GM19023 (cell line): ENCODE measurements around the gene PPP5C.
A peak's percentile ranks its signal among the peaks of the same experiment; 100 is the strongest.
"Not testable (repeated sequence)": the region's sequence is repeated elsewhere in the genome, so short reads cannot be mapped to it uniquely, and the experiment has no call there.

ENCODE experiments used
- ATAC-seq: cut with Tn5 transposase; IDR thresholded peaks from one replicate; pipeline ENCODE4 v1.9.1; 2021; ENCODE audit warnings: mild to moderate bottlenecking, moderate library complexity; ENCODE audit not compliant: unreplicated experiment

PPP5C gene

GRCh38 chr19:46346821-46347571, at the start of gene PPP5C:
Gene PPP5C (plus strand): TSS chr19:46347087. CDS start chr19:46347097, 10 bp downstream.
- ATAC-seq: peak; percentile 52

GRCh38 chr19:46297700-46298478, 49.0 kb upstream of the PPP5C start:
- no peak for ATAC-seq

- ATAC-seq: no peak
These were observed 48.3 kb upstream of the PPP5C start for GRCh38 chr19:46298479-46299003.

- no peak for ATAC-seq
These were observed 47.8 kb upstream of the PPP5C start for GRCh38 chr19:46299004-46299509.

- no peak for ATAC-seq
These were observed 47.2 kb upstream of the PPP5C start for GRCh38 chr19:46299695-46300094.

GRCh38 chr19:46303322-46303690, 43.6 kb upstream of the PPP5C start:
- no peak for ATAC-seq

- no peak for ATAC-seq
These were observed 43.0 kb upstream of the PPP5C start for GRCh38 chr19:46303691-46304397.

- ATAC-seq: no peak
These were observed 40.4 kb upstream of the PPP5C start for GRCh38 chr19:46306501-46306900.

GRCh38 chr19:46308510-46308909, 38.4 kb upstream of the PPP5C start:
- ATAC-seq: no peak

- ATAC-seq: no peak
These were observed 37.8 kb upstream of the PPP5C start for GRCh38 chr19:46309056-46309455.

GRCh38 chr19:46311444-46311843, 35.4 kb upstream of the PPP5C start:
- no peak for ATAC-seq

- not testable (repeated sequence) for ATAC-seq
These were observed 33.1 kb upstream of the PPP5C start for GRCh38 chr19:46313540-46314469.

- ATAC-seq: no peak
These were observed 29.5 kb upstream of the PPP5C start for GRCh38 chr19:46317339-46317738.

GRCh38 chr19:46319613-46320012, 27.3 kb upstream of the PPP5C start:
- ATAC-seq: no peak

- ATAC-seq: no peak
These were observed 26.3 kb upstream of the PPP5C start for GRCh38 chr19:46320559-46320958.

- no peak for ATAC-seq
These were observed 25.2 kb upstream of the PPP5C start for GRCh38 chr19:46321653-46322052.

- not testable (repeated sequence) for ATAC-seq
These were observed 23.7 kb upstream of the PPP5C start for GRCh38 chr19:46323227-46323626.

GRCh38 chr19:46324277-46324676, 22.6 kb upstream of the PPP5C start:
- no peak for ATAC-seq

- ATAC-seq: no peak
These were observed 20.3 kb upstream of the PPP5C start for GRCh38 chr19:46326608-46327007.

- ATAC-seq: no peak
These were observed 18.8 kb upstream of the PPP5C start for GRCh38 chr19:46328079-46328478.
